HepG2 (cell line): ENCODE results near the gene PPP4R2. TPM values are rescaled to one million over a fixed set of nuclear protein-coding genes. Genes with fewer than 3 reads are reported as not detected.

ENCODE experiments used
- ATAC-seq: fragments of 200-7000 bp; cut with Tn5 transposase; 3 replicates; pipeline ENCODE4 v1.9.1; 2020; ENCODE audit warnings: mild to moderate bottlenecking, moderate library complexity
- BruUV-seq: library from RNA; stranded (reverse); fragments of 400-500 nt; replicated peaks from 2 replicates; lab custom pipeline; 2021; lab: Mats Ljungman, UMichigan
- CTCF ChIA-PET: fragments of 300-600 bp; formaldehyde crosslinking; extraction: SDS; loops from one replicate; lab custom pipeline; 2021; ENCODE audit warnings: low total read pairs, inconsistent platforms, low intra/inter-chr PET ratio; lab: Yijun Ruan, JAX
- POLR2A ChIA-PET: fragments of 350-600 bp; sonication (Branson Sonifier 250); formaldehyde crosslinking; loops from one replicate; lab custom pipeline; 2020; ENCODE audit warnings: antibody characterized with exemption, inconsistent platforms; lab: Yijun Ruan, JAX
- DNase-seq: peaks from one replicate; pipeline ENCODE4 v3.0.0-alpha.2; 2015; ENCODE audit warnings: low spot score
- FAIRE-seq: peaks from 3 replicates; lab custom pipeline; 2011; peaks lifted over from hg19 to GRCh38; lab: Jason Lieb, UNC
- H2AFZ ChIP-seq: one replicate; pipeline ENCODE4 v1.6.1; 2011; ENCODE audit warnings: low read length, inconsistent platforms
- H3K27ac ChIP-seq: fragments of 300-600 bp; 3 replicates; pipeline ENCODE4 v1.8.0; 2011; ENCODE audit warnings: mixed run types, mild to moderate bottlenecking, mixed read lengths, low read length, inconsistent platforms; ENCODE audit not compliant: insufficient read depth; ENCODE audit errors: extremely low read length
- H3K27me3 ChIP-seq, 2 experiments: fragments of 200-600 bp in 1 of 2; 2 replicates in 1 of 2; 3 replicates in 1 of 2; pipeline versions ENCODE4 v1.6.0 to v1.8.0; 2011; ENCODE audit warnings: low read length in 2 of 2, mild to moderate bottlenecking in 2 of 2, moderate library complexity in 2 of 2, inconsistent platforms in 1 of 2; ENCODE audit not compliant: insufficient read depth in 2 of 2, control insufficient read depth in 1 of 2
- H3K36me3 ChIP-seq, 2 experiments: fragments of 200-600 bp in 1 of 2; replicated peaks in 1 of 2; 2 replicates in 1 of 2; 3 replicates in 1 of 2; pipeline versions ENCODE4 v1.5.1 to v1.8.0; 2011; ENCODE audit warnings: low read length in 2 of 2, inconsistent platforms in 1 of 2; ENCODE audit not compliant: insufficient read depth in 2 of 2, control insufficient read depth in 1 of 2
- H3K4me1 ChIP-seq: 2 replicates; pipeline ENCODE4 v1.5.1; 2012; ENCODE audit warnings: low read length, inconsistent platforms; ENCODE audit not compliant: insufficient read depth
- H3K4me2 ChIP-seq: 2 replicates; pipeline ENCODE4 v1.6.0; 2011; ENCODE audit warnings: low read depth, low read length, inconsistent platforms
- H3K4me3 ChIP-seq, 3 experiments: fragments of 200-600 bp in 1 of 3; sonication (generic), shearing (Covaris generic) in 1 of 3; replicated peaks in 1 of 3; 2 replicates each; pipeline ENCODE4 v1.5.1; 2011 to 2016; ENCODE audit warnings: low read length in 3 of 3, inconsistent platforms in 2 of 3, low read depth in 2 of 3, mild to moderate bottlenecking in 2 of 3, control low read depth in 1 of 3, mixed read lengths in 1 of 3; ENCODE audit not compliant: insufficient read depth in 1 of 3
- H3K79me2 ChIP-seq: one replicate; pipeline ENCODE4 v1.6.1; 2011; ENCODE audit warnings: low read length, inconsistent platforms; ENCODE audit not compliant: insufficient read depth
- H3K9ac ChIP-seq: 2 replicates; pipeline ENCODE4 v1.6.0; 2011; ENCODE audit warnings: mild to moderate bottlenecking, low read depth, low read length, inconsistent platforms; ENCODE audit not compliant: insufficient read depth
- H3K9me3 ChIP-seq: 2 replicates; pipeline ENCODE4 v1.5.1; 2012; ENCODE audit warnings: mild to moderate bottlenecking, low read length
- H4K20me1 ChIP-seq: 2 replicates; pipeline ENCODE4 v1.6.0; 2011; ENCODE audit warnings: inconsistent platforms, mild to moderate bottlenecking, low read length, moderate library complexity; ENCODE audit not compliant: insufficient read depth
- CEBPB ChIP-seq: IDR thresholded peaks from 2 replicates; pipeline ENCODE4 v1.6.1; 2011; ENCODE audit warnings: low read depth, low read length, improper control_type of control experiment, borderline replicate concordance
- CEBPZ ChIP-seq: IDR thresholded peaks from 2 replicates; pipeline ENCODE4 v1.6.1; 2012; ENCODE audit warnings: low read length, improper control_type of control experiment
- IRF2 ChIP-seq: IDR thresholded peaks from 2 replicates; pipeline ENCODE4 v1.6.1; 2018; ENCODE audit warnings: missing genetic modification reagents, missing compliant biosample characterization
- KMT2A ChIP-seq: sonication (generic); formaldehyde crosslinking; IDR thresholded peaks from 2 replicates; pipeline ENCODE4 v1.4.0; 2020; ENCODE audit warnings: missing genetic modification reagents
- RBM22 ChIP-seq: fragments of 200-400 bp; formaldehyde crosslinking; optimal IDR thresholded peaks from 2 replicates; pipeline ENCODE3; 2017; ENCODE audit warnings: mild to moderate bottlenecking, low read length, moderate library complexity
- SNAPC2 ChIP-seq: sonication (generic); formaldehyde crosslinking; IDR thresholded peaks from 2 replicates; pipeline ENCODE4 v1.8.1; 2022; ENCODE audit warnings: mild to moderate bottlenecking, missing genetic modification reagents
- TBL1XR1 ChIP-seq: fragments of 150-350 bp; IDR thresholded peaks from 2 replicates; pipeline ENCODE4 v1.6.1; 2014; ENCODE audit warnings: borderline replicate concordance, low read length; ENCODE audit not compliant: partially characterized antibody
- ZFP62 ChIP-seq: sonication (generic); formaldehyde crosslinking; IDR thresholded peaks from 2 replicates; pipeline ENCODE4 v1.4.0; 2020; ENCODE audit warnings: missing genetic modification reagents
- ZMYM2 ChIP-seq: sonication (generic); formaldehyde crosslinking; IDR thresholded peaks from 2 replicates; pipeline ENCODE4 v1.8.0; 2022; ENCODE audit warnings: mild to moderate bottlenecking, missing genetic modification reagents
- ZNF558 ChIP-seq: sonication (generic); formaldehyde crosslinking; IDR thresholded peaks from 2 replicates; pipeline ENCODE4 v1.9.0; 2022; ENCODE audit warnings: mild to moderate bottlenecking, missing genetic modification reagents, borderline replicate concordance
- WGBS: methylation state at CpG from one replicate; pipeline ENCODE4 v1.1.6; 2017; ENCODE audit warnings: low lambda C conversion rate; 5-methylcytosine and 5-hydroxymethylcytosine counted together
- in situ Hi-C: cut with HindIII; loops from 2 replicates; pipeline ENCODE4 v1.10.0; 2017; ENCODE audit warnings: low pct_unique_long_range_greater_than_20kb; ENCODE audit not compliant: extremely low pct_ligation_motif_present
- intact Hi-C: fragments of 100-400 bp; cut with micrococcal nuclease; formaldehyde crosslinking; loops from one replicate; pipeline ENCODE4 v1.10.0; 2022; ENCODE audit not compliant: unreplicated experiment
- polyA plus RNA-seq, 8 experiments: library from polyadenylated mRNA; depleted of rRNA in 3 of 8; stranded (reverse) in 7 of 8; unstranded in 1 of 8; fragments of >200 nt; fragmentation: Illumina TruSeq in 4 of 8; extraction: Trizol in 4 of 8; gene quantifications; 2 replicates each; pipeline versions ENCODE4 v1.2.1 to v1.2.3, GENCODE V29; 2011 to 2016; ENCODE audit warnings: low read depth in 4 of 8, missing spikeins in 1 of 8, mixed read lengths in 1 of 8; ENCODE audit not compliant: insufficient read depth in 1 of 8
- total RNA-seq, 5 experiments: library from RNA; depleted of rRNA; stranded (reverse); fragments of >200 nt; fragmentation: Illumina TruSeq; extraction: Trizol; gene quantifications; 2 replicates each; pipeline ENCODE4 v1.2.3, GENCODE V29; 2016; ENCODE audit warnings: low read depth in 1 of 5
- TF ChIP-seq, protein P1 (sequence below): sonication (generic); formaldehyde crosslinking; IDR thresholded peaks from 2 replicates; pipeline ENCODE4 v1.4.0; 2020; ENCODE audit warnings: missing genetic modification reagents

PPP4R2 gene
- total and polyA plus RNA-seq, 2 of the 13 experiments (the other 11 are each of a cell fraction or from before 2014, with no cell fraction given), result 22.3 to 161 TPM

GRCh38 chr3:73060302-73060723 is 63.7 kb downstream of the PPP4R2 start:
- TF ChIP-seq TBL1XR1 (no peak), ZNF558 (CRISPR knock-in tag) (no peak), CEBPZ (no peak), RBM22 (peak; percentile 56), ZMYM2 (CRISPR knock-in tag) (no peak), SNAPC2 (CRISPR knock-in tag) (no peak), KMT2A (no peak), IRF2 (CRISPR knock-in tag) (no peak), ZFP62 (no peak), CEBPB (peak; percentile 51; the same call in 1 of the 2 replicates)
- TF ChIP-seq, protein P1, sequence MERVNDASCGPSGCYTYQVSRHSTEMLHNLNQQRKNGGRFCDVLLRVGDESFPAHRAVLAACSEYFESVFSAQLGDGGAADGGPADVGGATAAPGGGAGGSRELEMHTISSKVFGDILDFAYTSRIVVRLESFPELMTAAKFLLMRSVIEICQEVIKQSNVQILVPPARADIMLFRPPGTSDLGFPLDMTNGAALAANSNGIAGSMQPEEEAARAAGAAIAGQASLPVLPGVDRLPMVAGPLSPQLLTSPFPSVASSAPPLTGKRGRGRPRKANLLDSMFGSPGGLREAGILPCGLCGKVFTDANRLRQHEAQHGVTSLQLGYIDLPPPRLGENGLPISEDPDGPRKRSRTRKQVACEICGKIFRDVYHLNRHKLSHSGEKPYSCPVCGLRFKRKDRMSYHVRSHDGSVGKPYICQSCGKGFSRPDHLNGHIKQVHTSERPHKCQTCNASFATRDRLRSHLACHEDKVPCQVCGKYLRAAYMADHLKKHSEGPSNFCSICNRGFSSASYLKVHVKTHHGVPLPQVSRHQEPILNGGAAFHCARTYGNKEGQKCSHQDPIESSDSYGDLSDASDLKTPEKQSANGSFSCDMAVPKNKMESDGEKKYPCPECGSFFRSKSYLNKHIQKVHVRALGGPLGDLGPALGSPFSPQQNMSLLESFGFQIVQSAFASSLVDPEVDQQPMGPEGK, result no peak
- H3K9ac ChIP-seq, result no peak overlapping the region
- FAIRE-seq, result no peak
- peaks cover 56% of the 10 kb centered on the region for H3K79me2 ChIP-seq
- 91% methylated on average over 1 of the region's 1 CpG for WGBS
- POLR2A ChIA-PET, result no interaction called here
- no peaks in the 10 kb centered on the region for H3K9me3 ChIP-seq
- CTCF ChIA-PET, result no interaction called here
- no peak overlapping the region for H3K4me3 ChIP-seq
- H3K4me1 ChIP-seq, result peaks cover 9% of the 10 kb centered on the region; the same call in 1 of the 2 replicates
- no TSS peak for BruUV-seq
- H3K27me3 ChIP-seq, result no peaks in the 10 kb centered on the region
- peaks cover 9 to 59% of the 10 kb centered on the region in 2 experiments for H3K36me3 ChIP-seq
- DNase-seq, result no peak
- no peak overlapping the region for H2AFZ ChIP-seq
- H3K27ac ChIP-seq, result no peak overlapping the region
- no peak overlapping the region for H3K4me2 ChIP-seq
- in situ Hi-C loops, result loop anchor here (25.0 kb wide), 1 partner anchor 648 kb away; no protein-coding TSS in a partner anchor
- H4K20me1 ChIP-seq, result peaks cover 15% of the 10 kb centered on the region
- intact Hi-C loops, result no loop called here
- ATAC-seq, result no peak
